GM23338 (cell line): ENCODE measurements around the gene ADGRV1. TPM values are rescaled to one million over a fixed set of nuclear protein-coding genes. Genes with fewer than 3 reads are reported as not detected.

ENCODE experiments used
- ATAC-seq: fragments of 200-7000 bp; cut with Tn5 transposase; 3 replicates; pipeline ENCODE4 v1.9.1; 2020
- DNase-seq: peaks from one replicate; pipeline ENCODE4 v3.0.0-alpha.2; 2015; ENCODE audit warnings: low spot score
- H2AFZ ChIP-seq: fragments of 200-600 bp; sonication (generic); 2 replicates; pipeline ENCODE4 v1.8.0; 2016; ENCODE audit warnings: antibody characterized with exemption, mild to moderate bottlenecking, moderate library complexity
- H3F3A ChIP-seq: fragments of 200-600 bp; sonication (generic); replicated peaks from 2 replicates; pipeline ENCODE4 v1.8.0; 2017; ENCODE audit warnings: antibody characterized with exemption, mixed run types, low read depth
- H3K27ac ChIP-seq: fragments of 200-600 bp; sonication (generic); 2 replicates; pipeline ENCODE4 v1.6.1; 2016; ENCODE audit warnings: low read depth
- H3K27me3 ChIP-seq: fragments of 200-600 bp; sonication (generic); 2 replicates; pipeline ENCODE4 v1.8.0; 2016; ENCODE audit warnings: mild to moderate bottlenecking, mixed run types, moderate library complexity; ENCODE audit not compliant: insufficient read depth
- H3K36me3 ChIP-seq: fragments of 200-600 bp; sonication (generic); 2 replicates; pipeline ENCODE4 v1.8.0; 2016; ENCODE audit warnings: mild to moderate bottlenecking; ENCODE audit not compliant: insufficient read depth
- H3K4me1 ChIP-seq: fragments of 200-600 bp; sonication (generic); 2 replicates; pipeline ENCODE4 v1.8.0; 2016; ENCODE audit warnings: mild to moderate bottlenecking, moderate library complexity; ENCODE audit not compliant: insufficient read depth
- H3K4me2 ChIP-seq: fragments of 200-600 bp; sonication (generic); 2 replicates; pipeline ENCODE4 v1.7.1; 2017; ENCODE audit warnings: mixed run types
- H3K4me3 ChIP-seq: fragments of 200-600 bp; sonication (generic); 2 replicates; pipeline ENCODE4 v1.6.1; 2016; ENCODE audit warnings: mixed run types
- H3K79me2 ChIP-seq: fragments of 200-600 bp; sonication (generic); replicated peaks from 2 replicates; pipeline ENCODE4 v1.8.0; 2017; ENCODE audit warnings: mild to moderate bottlenecking; ENCODE audit not compliant: insufficient read depth
- H3K9me2 ChIP-seq: fragments of 200-600 bp; sonication (generic); 2 replicates; pipeline ENCODE4 v1.8.0; 2017; ENCODE audit not compliant: insufficient read depth
- H4K20me1 ChIP-seq: fragments of 200-600 bp; sonication (generic); replicated peaks from 2 replicates; pipeline ENCODE4 v1.8.0; 2017; ENCODE audit warnings: mild to moderate bottlenecking; ENCODE audit not compliant: insufficient read depth
- H3K27ac Mint-ChIP-seq: 2 replicates; pipeline ENCODE4 v1.8.0; 2020; ENCODE audit warnings: inconsistent platforms, mild to moderate bottlenecking, moderate library complexity, mixed read lengths
- H3K27me3 Mint-ChIP-seq: 3 replicates; pipeline ENCODE4 v1.8.0; 2022; ENCODE audit warnings: low read depth, mild to moderate bottlenecking, moderate library complexity, mixed read lengths, inconsistent platforms; ENCODE audit not compliant: insufficient read depth, poor library complexity
- H3K36me3 Mint-ChIP-seq: 3 replicates; pipeline ENCODE4 v1.8.0; 2021; ENCODE audit warnings: low read depth, mild to moderate bottlenecking, inconsistent platforms, moderate library complexity, mixed read lengths
- H3K4me1 Mint-ChIP-seq: 3 replicates; pipeline ENCODE4 v1.8.0; 2020; ENCODE audit warnings: mild to moderate bottlenecking, inconsistent platforms, mixed read lengths
- H3K4me3 Mint-ChIP-seq: 3 replicates; pipeline ENCODE4 v1.8.0; 2021; ENCODE audit warnings: moderate library complexity, mild to moderate bottlenecking, inconsistent platforms, mixed read lengths
- H3K9me3 Mint-ChIP-seq: 3 replicates; pipeline ENCODE4 v1.8.0; 2020; ENCODE audit warnings: moderate library complexity, mild to moderate bottlenecking, inconsistent platforms, mixed read lengths
- CREB1 ChIP-seq: fragments of 250-450 bp; sonication (Bioruptor Pico); IDR thresholded peaks from 2 replicates; pipeline ENCODE4 v1.5.0; 2020; ENCODE audit warnings: low read depth, mild to moderate bottlenecking, moderate library complexity
- EZH2 ChIP-seq: fragments of 200-600 bp; sonication (generic); IDR thresholded peaks from one replicate; pipeline ENCODE4 v1.8.0; 2017; ENCODE audit warnings: antibody characterized with exemption, mild to moderate bottlenecking, low read depth; ENCODE audit not compliant: unreplicated experiment
- EZH2phosphoT487 ChIP-seq: fragments of 200-600 bp; sonication (generic); IDR thresholded peaks from one replicate; pipeline ENCODE4 v1.8.1; 2018; ENCODE audit warnings: antibody characterized with exemption; ENCODE audit not compliant: unreplicated experiment
- JUNB ChIP-seq: IDR thresholded peaks from one replicate; pipeline ENCODE4 v1.6.1; 2016; ENCODE audit warnings: antibody characterized with exemption; ENCODE audit not compliant: unreplicated experiment
- NANOG ChIP-seq: IDR thresholded peaks from 2 replicates; pipeline ENCODE4 v1.6.1; 2016; ENCODE audit warnings: antibody characterized with exemption, borderline replicate concordance
- POLR2AphosphoS5 ChIP-seq: IDR thresholded peaks from 2 replicates; pipeline ENCODE4 v1.6.1; 2016; ENCODE audit warnings: antibody characterized with exemption, low read depth
- STAT1 ChIP-seq: IDR thresholded peaks from one replicate; pipeline ENCODE4 v1.6.1; 2016; ENCODE audit warnings: antibody characterized with exemption; ENCODE audit not compliant: unreplicated experiment
- ZNF114 ChIP-seq: fragments of 250-450 bp; sonication (Bioruptor Pico); IDR thresholded peaks from 2 replicates; pipeline ENCODE4 v1.5.0; 2020; ENCODE audit warnings: mild to moderate bottlenecking, moderate library complexity
- ZNF331 ChIP-seq: fragments of 250-450 bp; sonication (Bioruptor Pico); IDR thresholded peaks from 2 replicates; pipeline ENCODE4 v1.5.0; 2020; ENCODE audit warnings: low read depth, mild to moderate bottlenecking, moderate library complexity
- polyA plus RNA-seq: library from polyadenylated mRNA; unstranded; fragments of >200 nt; fragmentation: Nextera tagmentation; extraction: Ambion mirVana; gene quantifications from 2 replicates; pipeline ENCODE4 v1.2.1, GENCODE V29; 2016
- total RNA-seq: library from RNA; depleted of rRNA; stranded (reverse); fragments of >200 nt; shearing (Covaris generic); gene quantifications from 2 replicates; pipeline ENCODE4 v1.2.3, GENCODE V29; 2014
- TF ChIP-seq, protein P1 (sequence below): IDR thresholded peaks from one replicate; pipeline ENCODE4 v1.6.1; 2018; ENCODE audit warnings: antibody characterized with exemption; ENCODE audit not compliant: unreplicated experiment
- TF ChIP-seq, protein P2 (sequence below), 2 experiments: fragments of 200-600 bp in 1 of 2; sonication (generic) in 1 of 2; conservative IDR thresholded peaks; 2 replicates each; pipeline versions ENCODE4 v1.5.1 to v1.6.1; 2016 to 2017; ENCODE audit warnings: antibody characterized with exemption in 2 of 2, low read depth in 2 of 2, mild to moderate bottlenecking in 2 of 2, moderate library complexity in 1 of 2
- TF ChIP-seq, protein P3 (sequence below): fragments of 250-450 bp; sonication (Bioruptor Pico); IDR thresholded peaks from 2 replicates; pipeline ENCODE4 v1.5.0; 2020; ENCODE audit warnings: mild to moderate bottlenecking, moderate library complexity

The ADGRV1 gene
- total and polyA plus RNA-seq, 2 experiments from 2014 or later = 46.1 to 149 TPM

DNA sequence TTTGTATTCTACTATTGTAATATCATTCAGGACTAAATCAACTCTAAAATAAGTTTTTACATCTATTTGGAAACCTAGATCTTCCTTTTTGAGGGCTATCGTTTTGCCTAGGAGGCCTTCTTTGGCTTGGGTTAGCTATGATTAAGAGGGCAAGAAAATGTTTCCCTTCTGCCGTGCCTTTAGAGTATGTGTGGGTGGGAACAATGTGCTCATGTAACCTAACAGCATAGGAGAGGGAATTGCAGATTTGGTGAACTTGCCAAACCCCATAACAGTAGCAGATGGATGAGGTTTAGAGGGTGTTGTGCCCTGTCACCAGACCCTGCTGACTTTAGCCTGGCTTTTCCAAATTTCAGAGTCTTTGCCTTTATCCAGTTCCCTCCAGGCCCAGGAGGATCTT, 339.0 kb downstream of the ADGRV1 start (continued):
- TF ChIP-seq, protein P1, sequence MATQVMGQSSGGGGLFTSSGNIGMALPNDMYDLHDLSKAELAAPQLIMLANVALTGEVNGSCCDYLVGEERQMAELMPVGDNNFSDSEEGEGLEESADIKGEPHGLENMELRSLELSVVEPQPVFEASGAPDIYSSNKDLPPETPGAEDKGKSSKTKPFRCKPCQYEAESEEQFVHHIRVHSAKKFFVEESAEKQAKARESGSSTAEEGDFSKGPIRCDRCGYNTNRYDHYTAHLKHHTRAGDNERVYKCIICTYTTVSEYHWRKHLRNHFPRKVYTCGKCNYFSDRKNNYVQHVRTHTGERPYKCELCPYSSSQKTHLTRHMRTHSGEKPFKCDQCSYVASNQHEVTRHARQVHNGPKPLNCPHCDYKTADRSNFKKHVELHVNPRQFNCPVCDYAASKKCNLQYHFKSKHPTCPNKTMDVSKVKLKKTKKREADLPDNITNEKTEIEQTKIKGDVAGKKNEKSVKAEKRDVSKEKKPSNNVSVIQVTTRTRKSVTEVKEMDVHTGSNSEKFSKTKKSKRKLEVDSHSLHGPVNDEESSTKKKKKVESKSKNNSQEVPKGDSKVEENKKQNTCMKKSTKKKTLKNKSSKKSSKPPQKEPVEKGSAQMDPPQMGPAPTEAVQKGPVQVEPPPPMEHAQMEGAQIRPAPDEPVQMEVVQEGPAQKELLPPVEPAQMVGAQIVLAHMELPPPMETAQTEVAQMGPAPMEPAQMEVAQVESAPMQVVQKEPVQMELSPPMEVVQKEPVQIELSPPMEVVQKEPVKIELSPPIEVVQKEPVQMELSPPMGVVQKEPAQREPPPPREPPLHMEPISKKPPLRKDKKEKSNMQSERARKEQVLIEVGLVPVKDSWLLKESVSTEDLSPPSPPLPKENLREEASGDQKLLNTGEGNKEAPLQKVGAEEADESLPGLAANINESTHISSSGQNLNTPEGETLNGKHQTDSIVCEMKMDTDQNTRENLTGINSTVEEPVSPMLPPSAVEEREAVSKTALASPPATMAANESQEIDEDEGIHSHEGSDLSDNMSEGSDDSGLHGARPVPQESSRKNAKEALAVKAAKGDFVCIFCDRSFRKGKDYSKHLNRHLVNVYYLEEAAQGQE = no peak
- TF ChIP-seq POLR2AphosphoS5 (no peak), CREB1 (CRISPR knock-in tag) (no peak), ZNF331 (CRISPR knock-in tag) (no peak), ZNF114 (CRISPR knock-in tag) (no peak), EZH2phosphoT487 (no peak)

DNA sequence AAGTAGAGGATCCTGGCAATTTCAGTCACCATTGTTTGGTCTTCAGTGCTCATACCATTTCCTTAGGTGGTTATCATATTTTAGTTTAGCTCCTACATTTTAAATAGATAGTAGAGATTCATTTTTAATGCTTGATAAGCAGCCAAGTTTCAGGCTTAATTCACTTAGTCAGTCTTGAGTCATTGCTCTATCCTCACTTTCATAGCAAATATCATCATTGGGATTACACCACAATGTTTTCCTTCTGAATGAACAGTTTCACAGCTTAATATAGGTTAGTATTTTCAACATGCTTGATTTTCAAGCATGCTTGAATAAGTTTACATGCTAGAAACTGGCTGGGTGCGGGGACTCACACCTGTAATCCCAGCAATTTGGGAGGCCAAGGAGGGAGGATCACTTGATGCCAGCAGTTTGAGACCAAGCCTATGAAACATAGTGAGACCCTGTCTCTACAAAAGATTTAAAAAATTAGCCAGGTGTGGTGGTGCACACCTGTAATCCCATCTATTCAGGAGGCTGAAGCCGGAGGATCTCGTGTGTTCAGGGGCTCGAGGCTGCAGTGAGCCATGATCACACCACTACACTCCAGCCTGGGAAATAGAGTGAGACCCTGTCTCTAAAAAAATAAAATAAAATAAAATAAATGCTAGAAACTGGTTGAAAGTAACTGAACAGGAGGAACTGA, 339.9 kb downstream of the ADGRV1 start:
- Histone ChIP-seq H3K4me2 (no peak overlapping the region), H2AFZ (no peak overlapping the region), H3K27ac (no peak overlapping the region), H3K36me3 (no peaks in the 10 kb centered on the region), H3K4me3 (no peak overlapping the region), H3K27me3 (no peaks in the 10 kb centered on the region), H3K4me1 (peaks cover 13% of the 10 kb centered on the region; the same call in 1 of the 2 replicates), H3K9me2 (no peaks in the 10 kb centered on the region), H4K20me1 (no peaks in the 10 kb centered on the region), H3F3A (no peaks in the 10 kb centered on the region), H3K79me2 (no peaks in the 10 kb centered on the region)
- ATAC-seq = no peak
- peaks cover 21% of the 10 kb centered on the region; the same call in 2 of the 3 replicates for H3K4me1 Mint-ChIP-seq
- H3K27ac Mint-ChIP-seq = no peak overlapping the region; the same call in 1 of the 2 replicates
- H3K9me3 Mint-ChIP-seq = no peaks in the 10 kb centered on the region
- no peaks in the 10 kb centered on the region for H3K36me3 Mint-ChIP-seq
- H3K27me3 Mint-ChIP-seq = no peaks in the 10 kb centered on the region
- DNase-seq = no peak
- TF ChIP-seq CREB1 (CRISPR knock-in tag) (no peak), EZH2 (no peak), EZH2phosphoT487 (no peak), ZNF114 (CRISPR knock-in tag) (no peak), STAT1 (no peak), NANOG (no peak), JUNB (no peak)
- TF ChIP-seq, protein P2, sequence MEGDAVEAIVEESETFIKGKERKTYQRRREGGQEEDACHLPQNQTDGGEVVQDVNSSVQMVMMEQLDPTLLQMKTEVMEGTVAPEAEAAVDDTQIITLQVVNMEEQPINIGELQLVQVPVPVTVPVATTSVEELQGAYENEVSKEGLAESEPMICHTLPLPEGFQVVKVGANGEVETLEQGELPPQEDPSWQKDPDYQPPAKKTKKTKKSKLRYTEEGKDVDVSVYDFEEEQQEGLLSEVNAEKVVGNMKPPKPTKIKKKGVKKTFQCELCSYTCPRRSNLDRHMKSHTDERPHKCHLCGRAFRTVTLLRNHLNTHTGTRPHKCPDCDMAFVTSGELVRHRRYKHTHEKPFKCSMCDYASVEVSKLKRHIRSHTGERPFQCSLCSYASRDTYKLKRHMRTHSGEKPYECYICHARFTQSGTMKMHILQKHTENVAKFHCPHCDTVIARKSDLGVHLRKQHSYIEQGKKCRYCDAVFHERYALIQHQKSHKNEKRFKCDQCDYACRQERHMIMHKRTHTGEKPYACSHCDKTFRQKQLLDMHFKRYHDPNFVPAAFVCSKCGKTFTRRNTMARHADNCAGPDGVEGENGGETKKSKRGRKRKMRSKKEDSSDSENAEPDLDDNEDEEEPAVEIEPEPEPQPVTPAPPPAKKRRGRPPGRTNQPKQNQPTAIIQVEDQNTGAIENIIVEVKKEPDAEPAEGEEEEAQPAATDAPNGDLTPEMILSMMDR (conservative IDR thresholded peaks at IDR 0.05; ENCODE audit: low read depth in 2 of 2) = no peak
- TF ChIP-seq, protein P3, sequence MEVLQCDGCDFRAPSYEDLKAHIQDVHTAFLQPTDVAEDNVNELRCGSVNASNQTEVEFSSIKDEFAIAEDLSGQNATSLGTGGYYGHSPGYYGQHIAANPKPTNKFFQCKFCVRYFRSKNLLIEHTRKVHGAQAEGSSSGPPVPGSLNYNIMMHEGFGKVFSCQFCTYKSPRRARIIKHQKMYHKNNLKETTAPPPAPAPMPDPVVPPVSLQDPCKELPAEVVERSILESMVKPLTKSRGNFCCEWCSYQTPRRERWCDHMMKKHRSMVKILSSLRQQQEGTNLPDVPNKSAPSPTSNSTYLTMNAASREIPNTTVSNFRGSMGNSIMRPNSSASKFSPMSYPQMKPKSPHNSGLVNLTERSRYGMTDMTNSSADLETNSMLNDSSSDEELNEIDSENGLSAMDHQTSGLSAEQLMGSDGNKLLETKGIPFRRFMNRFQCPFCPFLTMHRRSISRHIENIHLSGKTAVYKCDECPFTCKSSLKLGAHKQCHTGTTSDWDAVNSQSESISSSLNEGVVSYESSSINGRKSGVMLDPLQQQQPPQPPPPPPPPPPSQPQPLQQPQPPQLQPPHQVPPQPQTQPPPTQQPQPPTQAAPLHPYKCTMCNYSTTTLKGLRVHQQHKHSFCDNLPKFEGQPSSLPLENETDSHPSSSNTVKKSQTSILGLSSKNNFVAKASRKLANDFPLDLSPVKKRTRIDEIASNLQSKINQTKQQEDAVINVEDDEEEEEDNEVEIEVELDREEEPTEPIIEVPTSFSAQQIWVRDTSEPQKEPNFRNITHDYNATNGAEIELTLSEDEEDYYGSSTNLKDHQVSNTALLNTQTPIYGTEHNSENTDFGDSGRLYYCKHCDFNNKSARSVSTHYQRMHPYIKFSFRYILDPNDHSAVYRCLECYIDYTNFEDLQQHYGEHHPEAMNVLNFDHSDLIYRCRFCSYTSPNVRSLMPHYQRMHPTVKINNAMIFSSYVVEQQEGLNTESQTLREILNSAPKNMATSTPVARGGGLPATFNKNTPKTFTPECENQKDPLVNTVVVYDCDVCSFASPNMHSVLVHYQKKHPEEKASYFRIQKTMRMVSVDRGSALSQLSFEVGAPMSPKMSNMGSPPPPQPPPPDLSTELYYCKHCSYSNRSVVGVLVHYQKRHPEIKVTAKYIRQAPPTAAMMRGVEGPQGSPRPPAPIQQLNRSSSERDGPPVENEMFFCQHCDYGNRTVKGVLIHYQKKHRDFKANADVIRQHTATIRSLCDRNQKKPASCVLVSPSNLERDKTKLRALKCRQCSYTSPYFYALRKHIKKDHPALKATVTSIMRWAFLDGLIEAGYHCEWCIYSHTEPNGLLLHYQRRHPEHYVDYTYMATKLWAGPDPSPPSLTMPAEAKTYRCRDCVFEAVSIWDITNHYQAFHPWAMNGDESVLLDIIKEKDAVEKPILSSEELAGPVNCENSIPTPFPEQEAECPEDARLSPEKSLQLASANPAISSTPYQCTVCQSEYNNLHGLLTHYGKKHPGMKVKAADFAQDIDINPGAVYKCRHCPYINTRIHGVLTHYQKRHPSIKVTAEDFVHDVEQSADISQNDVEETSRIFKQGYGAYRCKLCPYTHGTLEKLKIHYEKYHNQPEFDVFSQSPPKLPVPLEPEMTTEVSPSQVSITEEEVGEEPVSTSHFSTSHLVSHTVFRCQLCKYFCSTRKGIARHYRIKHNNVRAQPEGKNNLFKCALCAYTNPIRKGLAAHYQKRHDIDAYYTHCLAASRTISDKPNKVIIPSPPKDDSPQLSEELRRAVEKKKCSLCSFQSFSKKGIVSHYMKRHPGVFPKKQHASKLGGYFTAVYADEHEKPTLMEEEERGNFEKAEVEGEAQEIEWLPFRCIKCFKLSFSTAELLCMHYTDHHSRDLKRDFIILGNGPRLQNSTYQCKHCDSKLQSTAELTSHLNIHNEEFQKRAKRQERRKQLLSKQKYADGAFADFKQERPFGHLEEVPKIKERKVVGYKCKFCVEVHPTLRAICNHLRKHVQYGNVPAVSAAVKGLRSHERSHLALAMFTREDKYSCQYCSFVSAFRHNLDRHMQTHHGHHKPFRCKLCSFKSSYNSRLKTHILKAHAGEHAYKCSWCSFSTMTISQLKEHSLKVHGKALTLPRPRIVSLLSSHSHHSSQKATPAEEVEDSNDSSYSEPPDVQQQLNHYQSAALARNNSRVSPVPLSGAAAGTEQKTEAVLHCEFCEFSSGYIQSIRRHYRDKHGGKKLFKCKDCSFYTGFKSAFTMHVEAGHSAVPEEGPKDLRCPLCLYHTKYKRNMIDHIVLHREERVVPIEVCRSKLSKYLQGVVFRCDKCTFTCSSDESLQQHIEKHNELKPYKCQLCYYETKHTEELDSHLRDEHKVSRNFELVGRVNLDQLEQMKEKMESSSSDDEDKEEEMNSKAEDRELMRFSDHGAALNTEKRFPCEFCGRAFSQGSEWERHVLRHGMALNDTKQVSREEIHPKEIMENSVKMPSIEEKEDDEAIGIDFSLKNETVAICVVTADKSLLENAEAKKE (CRISPR knock-in tag) = no peak
- H3K4me3 Mint-ChIP-seq = no peak overlapping the region
